ENCODE measurements around the gene MREG.

The MREG gene

GRCh38 chr2:215900203-215900611 is 113.1 kb downstream of the MREG start:
- TF ChIP-seq FOXP2 (optimal IDR thresholded peaks at IDR 0.05; ENCODE audit: borderline replicate concordance, extremely low read depth, extremely low read length, insufficient read depth) (no peak), TAF1 (IDR thresholded peaks at IDR 0.05; ENCODE audit: borderline replicate concordance, insufficient read depth, low read length) (no peak), SIN3A (IDR thresholded peaks at IDR 0.05; ENCODE audit: borderline replicate concordance, insufficient read depth, low read length) (no peak)

DNA sequence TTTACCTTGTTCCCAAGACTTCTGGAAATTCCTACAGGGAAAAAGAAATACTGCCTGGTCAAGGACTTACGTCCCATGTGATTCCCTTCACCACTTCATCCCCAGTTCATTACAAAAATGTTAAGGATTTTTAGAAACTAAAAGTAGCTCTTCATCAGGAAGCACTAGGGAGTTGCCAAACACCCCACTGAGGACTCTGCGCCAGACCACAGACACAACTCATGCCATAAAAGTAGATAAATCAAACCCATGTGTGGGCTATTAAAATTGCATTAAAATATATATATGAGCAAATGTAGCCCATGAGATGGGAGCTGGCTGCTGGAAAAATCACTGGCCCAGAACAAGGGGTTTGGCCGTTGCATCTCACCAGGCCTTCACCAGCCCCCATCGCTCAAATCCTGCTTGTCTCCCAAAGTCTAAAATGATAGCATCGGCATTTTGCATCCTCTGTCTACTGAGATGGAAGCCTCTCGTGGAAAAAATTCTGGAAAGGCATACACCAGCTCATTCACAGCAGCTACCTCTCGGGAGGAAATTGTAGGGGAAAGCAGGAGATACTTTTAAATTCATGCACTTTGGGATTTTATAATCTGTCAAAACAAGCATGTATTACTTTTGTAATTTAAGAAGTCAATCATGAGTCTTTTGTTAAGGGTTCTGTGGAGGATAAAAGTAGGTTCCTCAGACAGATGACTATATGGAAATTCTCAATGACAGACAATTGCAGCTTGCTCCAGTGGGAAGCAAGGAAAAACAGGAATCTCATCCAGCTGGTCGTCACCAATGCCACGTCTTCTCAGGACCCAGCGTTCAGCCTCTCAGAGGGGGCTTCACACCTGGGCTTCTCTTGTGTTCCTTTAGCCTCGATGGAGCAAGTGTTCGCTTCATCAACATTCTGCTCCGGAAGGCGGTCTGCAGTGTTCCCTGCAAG is 113.9 kb downstream of the MREG start:
- TF ChIP-seq TAF1 (IDR thresholded peaks at IDR 0.05; ENCODE audit: borderline replicate concordance, insufficient read depth, low read length) (no peak), SIN3A (IDR thresholded peaks at IDR 0.05; ENCODE audit: borderline replicate concordance, insufficient read depth, low read length) (no peak), FOXP2 (optimal IDR thresholded peaks at IDR 0.05; ENCODE audit: borderline replicate concordance, extremely low read depth, extremely low read length, insufficient read depth) (no peak), REST (IDR thresholded peaks at IDR 0.05; ENCODE audit: insufficient read depth in 1 of 2, low read depth in 2 of 2, low read length in 2 of 2) (no peak), POLR2AphosphoS5 (IDR thresholded peaks at IDR 0.05; ENCODE audit: low read depth, low read length) (no peak)

- no peak for TF ChIP-seq TAF1 (IDR thresholded peaks at IDR 0.05; ENCODE audit: borderline replicate concordance, insufficient read depth, low read length)
- no peak for TF ChIP-seq SIN3A (IDR thresholded peaks at IDR 0.05; ENCODE audit: borderline replicate concordance, insufficient read depth, low read length)
- TF ChIP-seq REST (IDR thresholded peaks at IDR 0.05; ENCODE audit: insufficient read depth in 1 of 2, low read depth in 2 of 2, low read length in 2 of 2): no peak
- no peak for TF ChIP-seq POLR2AphosphoS5 (IDR thresholded peaks at IDR 0.05; ENCODE audit: low read depth, low read length)
- no peak for TF ChIP-seq FOXP2 (optimal IDR thresholded peaks at IDR 0.05; ENCODE audit: borderline replicate concordance, extremely low read depth, extremely low read length, insufficient read depth)
Observed at GRCh38 chr2:215898363-215898762, 115.0 kb downstream of the MREG start.

- no peak for TF ChIP-seq REST (IDR thresholded peaks at IDR 0.05; ENCODE audit: insufficient read depth in 1 of 2, low read depth in 2 of 2, low read length in 2 of 2)
- TF ChIP-seq TAF1 (IDR thresholded peaks at IDR 0.05; ENCODE audit: borderline replicate concordance, insufficient read depth, low read length): no peak
- no peak for TF ChIP-seq SIN3A (IDR thresholded peaks at IDR 0.05; ENCODE audit: borderline replicate concordance, insufficient read depth, low read length)
- TF ChIP-seq FOXP2 (optimal IDR thresholded peaks at IDR 0.05; ENCODE audit: borderline replicate concordance, extremely low read depth, extremely low read length, insufficient read depth): no peak
- no peak for TF ChIP-seq POLR2AphosphoS5 (IDR thresholded peaks at IDR 0.05; ENCODE audit: low read depth, low read length)
Observed at GRCh38 chr2:215896921-215897320, 116.4 kb downstream of the MREG start.

GRCh38 chr2:215895330-215895729 is 118.0 kb downstream of the MREG start:
- TF ChIP-seq SIN3A (IDR thresholded peaks at IDR 0.05; ENCODE audit: borderline replicate concordance, insufficient read depth, low read length): no peak
- TF ChIP-seq POLR2AphosphoS5 (IDR thresholded peaks at IDR 0.05; ENCODE audit: low read depth, low read length): no peak
- no peak for TF ChIP-seq FOXP2 (optimal IDR thresholded peaks at IDR 0.05; ENCODE audit: borderline replicate concordance, extremely low read depth, extremely low read length, insufficient read depth)
- no peak for TF ChIP-seq TAF1 (IDR thresholded peaks at IDR 0.05; ENCODE audit: borderline replicate concordance, insufficient read depth, low read length)
- TF ChIP-seq REST (IDR thresholded peaks at IDR 0.05; ENCODE audit: insufficient read depth in 1 of 2, low read depth in 2 of 2, low read length in 2 of 2): no peak

Data from PFSK-1 (cell line).